Neutrophil (primary cell): ENCODE results near the gene GPR32.

Experiments
- H3K27ac ChIP-seq: fragments of 200-600 bp; sonication (generic); 2 replicates; pipeline ENCODE4 v1.5.1; 2016; ENCODE audit warnings: mild to moderate bottlenecking, moderate library complexity
- H3K27me3 ChIP-seq: fragments of 200-600 bp; sonication (generic); 2 replicates; pipeline ENCODE4 v1.6.0; 2016; ENCODE audit warnings: mild to moderate bottlenecking
- H3K36me3 ChIP-seq: fragments of 200-600 bp; sonication (generic); 2 replicates; pipeline ENCODE4 v1.5.1; 2017
- H3K4me1 ChIP-seq, 2 experiments: fragments of 200-600 bp in 1 of 2; sonication (generic) in 1 of 2; 1 replicate in 1 of 2; 2 replicates in 1 of 2; pipeline versions ENCODE4 v1.5.1 to v1.6.1; 2013 to 2016; ENCODE audit warnings: low read depth in 1 of 2, low read length in 1 of 2, mild to moderate bottlenecking in 1 of 2, moderate library complexity in 1 of 2; ENCODE audit not compliant: control insufficient read depth in 1 of 2, insufficient read depth in 1 of 2
- H3K4me3 ChIP-seq, 2 experiments: fragments of 200-600 bp in 1 of 2; sonication (generic) in 1 of 2; 1 replicate in 1 of 2; 2 replicates in 1 of 2; pipeline ENCODE4 v1.5.1; 2013 to 2016; ENCODE audit warnings: low read depth in 1 of 2, low read length in 1 of 2, mild to moderate bottlenecking in 1 of 2, moderate library complexity in 1 of 2
- H3K9me3 ChIP-seq: fragments of 200-600 bp; sonication (generic); 2 replicates; pipeline ENCODE4 v1.5.1; 2016
- TF ChIP-seq, protein P1 (sequence below): fragments of 200-600 bp; sonication (generic); IDR thresholded peaks from 2 replicates; pipeline ENCODE4 v1.5.1; 2016; ENCODE audit warnings: antibody characterized with exemption

Gene GPR32

DNA sequence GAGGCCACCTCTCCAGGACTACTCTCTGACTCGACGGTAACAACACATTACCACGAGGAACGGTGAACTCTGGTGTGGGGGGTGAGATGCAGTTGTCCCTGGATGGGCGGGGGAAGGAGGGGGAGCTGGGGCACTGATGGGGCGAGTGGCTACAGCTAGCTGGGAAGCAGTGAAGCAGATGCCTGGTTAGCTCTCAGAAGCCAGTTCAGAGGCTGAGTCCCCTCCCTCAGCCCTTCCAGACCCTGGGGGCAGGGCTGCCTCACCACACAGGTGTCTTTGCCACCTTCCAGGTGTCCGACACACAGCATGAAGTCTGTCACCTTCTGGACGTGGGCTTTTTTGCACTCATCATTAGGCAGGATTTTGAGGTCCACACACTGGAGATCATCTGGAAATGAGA, 49.4 kb downstream of the GPR32 start:
- Histone ChIP-seq H3K4me1 (peaks cover 0 to 3% of the 10 kb centered on the region in 2 experiments), H3K4me3 (no peak overlapping the region), H3K27ac (no peak overlapping the region), H3K9me3 (no peaks in the 10 kb centered on the region), H3K27me3 (peaks cover 93% of the 10 kb centered on the region), H3K36me3 (no peaks in the 10 kb centered on the region)
- TF ChIP-seq, protein P1, sequence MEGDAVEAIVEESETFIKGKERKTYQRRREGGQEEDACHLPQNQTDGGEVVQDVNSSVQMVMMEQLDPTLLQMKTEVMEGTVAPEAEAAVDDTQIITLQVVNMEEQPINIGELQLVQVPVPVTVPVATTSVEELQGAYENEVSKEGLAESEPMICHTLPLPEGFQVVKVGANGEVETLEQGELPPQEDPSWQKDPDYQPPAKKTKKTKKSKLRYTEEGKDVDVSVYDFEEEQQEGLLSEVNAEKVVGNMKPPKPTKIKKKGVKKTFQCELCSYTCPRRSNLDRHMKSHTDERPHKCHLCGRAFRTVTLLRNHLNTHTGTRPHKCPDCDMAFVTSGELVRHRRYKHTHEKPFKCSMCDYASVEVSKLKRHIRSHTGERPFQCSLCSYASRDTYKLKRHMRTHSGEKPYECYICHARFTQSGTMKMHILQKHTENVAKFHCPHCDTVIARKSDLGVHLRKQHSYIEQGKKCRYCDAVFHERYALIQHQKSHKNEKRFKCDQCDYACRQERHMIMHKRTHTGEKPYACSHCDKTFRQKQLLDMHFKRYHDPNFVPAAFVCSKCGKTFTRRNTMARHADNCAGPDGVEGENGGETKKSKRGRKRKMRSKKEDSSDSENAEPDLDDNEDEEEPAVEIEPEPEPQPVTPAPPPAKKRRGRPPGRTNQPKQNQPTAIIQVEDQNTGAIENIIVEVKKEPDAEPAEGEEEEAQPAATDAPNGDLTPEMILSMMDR: no peak

- Histone ChIP-seq H3K27me3 (peaks cover 89% of the 10 kb centered on the region), H3K4me3 (no peak overlapping the region), H3K4me1 (peaks cover 0 to 3% of the 10 kb centered on the region in 2 experiments), H3K27ac (no peak overlapping the region), H3K36me3 (no peaks in the 10 kb centered on the region), H3K9me3 (no peaks in the 10 kb centered on the region)
- TF ChIP-seq, protein P1: no peak
These were observed 49.8 kb downstream of the GPR32 start for GRCh38 chr19:50820086-50820485.

- TF ChIP-seq, protein P1: no peak
- Histone ChIP-seq H3K9me3 (no peaks in the 10 kb centered on the region), H3K4me3 (no peak overlapping the region), H3K27ac (no peak overlapping the region), H3K36me3 (no peaks in the 10 kb centered on the region), H3K27me3 (peaks cover 83% of the 10 kb centered on the region), H3K4me1 (peaks cover 0 to 3% of the 10 kb centered on the region in 2 experiments)
These were observed 50.4 kb downstream of the GPR32 start for GRCh38 chr19:50820549-50821247.

GRCh38 chr19:50821248-50821612, 51.0 kb downstream of the GPR32 start:
- H3K4me1 ChIP-seq: peaks cover 0 to 3% of the 10 kb centered on the region in 2 experiments
- H3K9me3 ChIP-seq: no peaks in the 10 kb centered on the region
- TF ChIP-seq, protein P1: no peak
- H3K4me3 ChIP-seq: no peak overlapping the region
- peaks cover 77% of the 10 kb centered on the region for H3K27me3 ChIP-seq
- H3K27ac ChIP-seq: no peak overlapping the region
- no peaks in the 10 kb centered on the region for H3K36me3 ChIP-seq
